A549 (cell line): ENCODE results near the gene CARD11. TPM values are rescaled to one million over a fixed set of nuclear protein-coding genes. Genes with fewer than 3 reads are reported as not detected.
A peak's percentile ranks its signal among the peaks of the same experiment; 100 is the strongest.

ENCODE experiments used
- ATAC-seq, 2 experiments: fragments of 200-7000 bp in 1 of 2; fragments of >200 bp in 1 of 2; cut with Nextera tagmentation in 1 of 2; cut with Tn5 transposase in 1 of 2; 3 replicates each; pipeline versions ENCODE4 v1.8.0 to v1.9.1; 2018 to 2020; ENCODE audit warnings: mild to moderate bottlenecking in 1 of 2, moderate library complexity in 1 of 2
- CTCF ChIA-PET: fragments of 300-600 bp; sonication (Branson Sonifier 250); formaldehyde crosslinking; extraction: SDS; loops from one replicate; lab custom pipeline; 2021; ENCODE audit warnings: antibody characterized with exemption, inconsistent platforms; lab: Yijun Ruan, JAX
- POLR2A ChIA-PET: fragments of 350-600 bp; formaldehyde crosslinking; extraction: SDS; loops from one replicate; lab custom pipeline; 2021; ENCODE audit warnings: antibody characterized with exemption, inconsistent platforms; lab: Yijun Ruan, JAX
- DNase-seq, 2 experiments: peaks; one replicate each; pipeline versions ENCODE4 v3.0.0 to v3.0.0-alpha.2; 2011 to 2016; ENCODE audit warnings: low read depth in 1 of 2, low spot score in 1 of 2
- FAIRE-seq: peaks from 2 replicates; lab custom pipeline; 2011; peaks lifted over from hg19 to GRCh38; lab: Jason Lieb, UNC
- H3K27ac ChIP-seq, 2 experiments: fragments of >200 bp; sonication (Bioruptor Twin); formaldehyde crosslinking; 3 replicates each; pipeline ENCODE4 v1.5.1; 2016 to 2017
- H3K4me1 ChIP-seq: fragments of >200 bp; sonication (Bioruptor Twin); formaldehyde crosslinking; 3 replicates; pipeline ENCODE4 v1.6.1; 2016
- H3K4me2 ChIP-seq: fragments of >200 bp; sonication (Bioruptor Twin); formaldehyde crosslinking; 3 replicates; pipeline ENCODE4 v1.6.1; 2016
- H3K4me3 ChIP-seq: fragments of >200 bp; sonication (Bioruptor Twin); formaldehyde crosslinking; 3 replicates; pipeline ENCODE4 v1.5.1; 2016
- H3K9me3 ChIP-seq: fragments of >200 bp; sonication (Bioruptor Twin); formaldehyde crosslinking; 3 replicates; pipeline ENCODE4 v1.6.1; 2016
- BHLHE40 ChIP-seq: IDR thresholded peaks from 2 replicates; pipeline ENCODE4 v1.6.1; 2012; ENCODE audit warnings: low read depth, low read length, inconsistent platforms
- CBX8 ChIP-seq: fragments of 200-600 bp; sonication (generic); IDR thresholded peaks from 2 replicates; pipeline ENCODE4 v1.6.1; 2016
- CEBPB ChIP-seq, 2 experiments: fragments of >200 bp in 1 of 2; sonication (Bioruptor Twin) in 1 of 2; formaldehyde crosslinking in 1 of 2; IDR thresholded peaks; 2 replicates each; pipeline ENCODE4 v1.6.1; 2012 to 2016
- EHF ChIP-seq: fragments of 250-450 bp; sonication (Bioruptor Pico); IDR thresholded peaks from 2 replicates; pipeline ENCODE4 v1.5.0; 2020; ENCODE audit warnings: mild to moderate bottlenecking
- EHMT2 ChIP-seq: fragments of 200-600 bp; sonication (generic); IDR thresholded peaks from 2 replicates; pipeline ENCODE4 v1.6.1; 2016; ENCODE audit warnings: antibody characterized with exemption, low read depth, mild to moderate bottlenecking, moderate library complexity
- EP300 ChIP-seq, 2 experiments: fragments of >200 bp; sonication (Bioruptor Twin); formaldehyde crosslinking; IDR thresholded peaks; 2 replicates in 1 of 2; 3 replicates in 1 of 2; pipeline ENCODE4 v1.6.1; 2016 to 2017
- FOSB ChIP-seq: fragments of 250-450 bp; sonication (Bioruptor Pico); IDR thresholded peaks from 2 replicates; pipeline ENCODE4 v1.5.0; 2020; ENCODE audit warnings: mild to moderate bottlenecking, moderate library complexity
- FOXS1 ChIP-seq: fragments of 250-450 bp; sonication (Bioruptor Pico); IDR thresholded peaks from 2 replicates; pipeline ENCODE4 v1.5.0; 2020; ENCODE audit warnings: mild to moderate bottlenecking, moderate library complexity
- HOXA7 ChIP-seq: fragments of 250-450 bp; sonication (Bioruptor Pico); IDR thresholded peaks from 2 replicates; pipeline ENCODE4 v1.5.0; 2020; ENCODE audit warnings: mild to moderate bottlenecking, moderate library complexity
- JUN ChIP-seq, 2 experiments: fragments of >200 bp; sonication (Bioruptor Twin); formaldehyde crosslinking; IDR thresholded peaks; 2 replicates in 1 of 2; 3 replicates in 1 of 2; pipeline ENCODE4 v1.6.1; 2016 to 2017
- MAFK ChIP-seq: fragments of 450-650 bp; IDR thresholded peaks from 2 replicates; pipeline ENCODE4 v1.6.1; 2014; ENCODE audit not compliant: partially characterized antibody
- MAZ ChIP-seq: fragments of 150-350 bp; IDR thresholded peaks from 2 replicates; pipeline ENCODE4 v1.6.1; 2014; ENCODE audit warnings: antibody characterized with exemption, low read depth, low read length, borderline replicate concordance
- MYC ChIP-seq: IDR thresholded peaks from 2 replicates; pipeline ENCODE4 v1.6.1; 2012; ENCODE audit warnings: mild to moderate bottlenecking, inconsistent platforms, low read length, improper control_type of control experiment, borderline replicate concordance
- NFE2L2 ChIP-seq: fragments of 150-350 bp; conservative IDR thresholded peaks from 2 replicates; pipeline ENCODE4 v1.6.1; 2014; ENCODE audit warnings: low read length
- NR3C1 ChIP-seq: fragments of >200 bp; sonication (Bioruptor Twin); formaldehyde crosslinking; IDR thresholded peaks from 3 replicates; pipeline ENCODE4 v1.6.1; 2017
- POLR2A ChIP-seq: IDR thresholded peaks from 2 replicates; pipeline ENCODE4 v1.6.1; 2012; ENCODE audit warnings: mild to moderate bottlenecking, low read length
- POLR2AphosphoS2 ChIP-seq: conservative IDR thresholded peaks from 2 replicates; pipeline ENCODE4 v1.6.1; 2012; ENCODE audit warnings: low read length, improper control_type of control experiment, inconsistent platforms
- RARB ChIP-seq: fragments of 250-450 bp; sonication (Bioruptor Pico); IDR thresholded peaks from 2 replicates; pipeline ENCODE4 v1.8.0; 2021; ENCODE audit warnings: mild to moderate bottlenecking, moderate library complexity
- RCOR1 ChIP-seq: fragments of 150-350 bp; IDR thresholded peaks from 2 replicates; pipeline ENCODE4 v1.6.1; 2014; ENCODE audit warnings: antibody characterized with exemption, low read length, low read depth
- RFX5 ChIP-seq: fragments of 450-650 bp; IDR thresholded peaks from 2 replicates; pipeline ENCODE4 v1.7.1; 2014; ENCODE audit warnings: antibody characterized with exemption, mild to moderate bottlenecking, moderate library complexity
- RNF2 ChIP-seq: fragments of 200-600 bp; sonication (generic); IDR thresholded peaks from 2 replicates; pipeline ENCODE4 v1.6.1; 2016; ENCODE audit warnings: low read depth, mild to moderate bottlenecking, antibody characterized with exemption, moderate library complexity, borderline replicate concordance
- ZC3H11A ChIP-seq: fragments of 450-650 bp; IDR thresholded peaks from 2 replicates; pipeline ENCODE4 v1.6.1; 2014; ENCODE audit warnings: antibody characterized with exemption, mild to moderate bottlenecking
- ZFP36 ChIP-seq: fragments of 450-650 bp; IDR thresholded peaks from 2 replicates; pipeline ENCODE4 v1.6.1; 2014; ENCODE audit warnings: borderline replicate concordance; ENCODE audit not compliant: partially characterized antibody
- ZSCAN20 ChIP-seq: fragments of 250-450 bp; sonication (Bioruptor Pico); IDR thresholded peaks from 2 replicates; pipeline ENCODE4 v1.8.0; 2022; ENCODE audit warnings: mild to moderate bottlenecking, moderate library complexity
- WGBS: methylation state at CpG from one replicate; pipeline ENCODE4 v1.1.6; 2017; ENCODE audit errors: missing lambda C conversion rate; 5-methylcytosine and 5-hydroxymethylcytosine counted together
- polyA minus RNA-seq: library from RNA; depleted of rRNA, polyadenylated mRNA; stranded (reverse); fragments of >200 nt; gene quantifications from 2 replicates; pipeline ENCODE4 v1.2.3, GENCODE V29; 2011; rRNA and poly(A)+ RNA removed
- polyA plus RNA-seq, 4 experiments: library from polyadenylated mRNA; depleted of rRNA in 3 of 4; stranded (reverse); fragments of >200 nt; fragmentation: RNase III in 1 of 4; extraction: RNeasy Plus Mini Kit Qiagen cat#74134 plus additional on column Dnase treatment in 1 of 4; gene quantifications; 2 replicates in 3 of 4; 3 replicates in 1 of 4; pipeline ENCODE4 v1.2.3, GENCODE V29; 2011 to 2017
- TF ChIP-seq, protein P1 (sequence below): fragments of 150-350 bp; IDR thresholded peaks from 2 replicates; pipeline ENCODE4 v1.6.1; 2014; ENCODE audit warnings: low read depth, mild to moderate bottlenecking, low read length
- TF ChIP-seq, protein P2 (sequence below): fragments of 200-600 bp; sonication (generic); IDR thresholded peaks from 2 replicates; pipeline ENCODE4 v1.6.1; 2016; ENCODE audit warnings: antibody characterized with exemption, mild to moderate bottlenecking, moderate library complexity
- TF ChIP-seq, protein P3 (sequence below): fragments of >200 bp; sonication (Bioruptor Twin); formaldehyde crosslinking; IDR thresholded peaks from 3 replicates; pipeline ENCODE4 v1.5.1; 2016

Gene CARD11
- polyA plus RNA-seq (2011; rRNA removed) (0.34 and 0.48 TPM in 2 replicates), polyA plus RNA-seq (2017; fragmentation: RNase III; extraction: RNeasy Plus Mini Kit Qiagen cat#74134 plus additional on column Dnase treatment) (0.92 to 1.6 TPM (median 1.1 TPM) in 3 replicates), polyA minus RNA-seq (0.58 and 2.2 TPM in 2 replicates)
- polyA plus RNA-seq (2012; cell fraction: cytosol; rRNA removed): 0.38 and 0.49 TPM in 2 replicates
- polyA plus RNA-seq (2012; cell fraction: nucleus; rRNA removed): 0.55 and 0.79 TPM in 2 replicates

DNA sequence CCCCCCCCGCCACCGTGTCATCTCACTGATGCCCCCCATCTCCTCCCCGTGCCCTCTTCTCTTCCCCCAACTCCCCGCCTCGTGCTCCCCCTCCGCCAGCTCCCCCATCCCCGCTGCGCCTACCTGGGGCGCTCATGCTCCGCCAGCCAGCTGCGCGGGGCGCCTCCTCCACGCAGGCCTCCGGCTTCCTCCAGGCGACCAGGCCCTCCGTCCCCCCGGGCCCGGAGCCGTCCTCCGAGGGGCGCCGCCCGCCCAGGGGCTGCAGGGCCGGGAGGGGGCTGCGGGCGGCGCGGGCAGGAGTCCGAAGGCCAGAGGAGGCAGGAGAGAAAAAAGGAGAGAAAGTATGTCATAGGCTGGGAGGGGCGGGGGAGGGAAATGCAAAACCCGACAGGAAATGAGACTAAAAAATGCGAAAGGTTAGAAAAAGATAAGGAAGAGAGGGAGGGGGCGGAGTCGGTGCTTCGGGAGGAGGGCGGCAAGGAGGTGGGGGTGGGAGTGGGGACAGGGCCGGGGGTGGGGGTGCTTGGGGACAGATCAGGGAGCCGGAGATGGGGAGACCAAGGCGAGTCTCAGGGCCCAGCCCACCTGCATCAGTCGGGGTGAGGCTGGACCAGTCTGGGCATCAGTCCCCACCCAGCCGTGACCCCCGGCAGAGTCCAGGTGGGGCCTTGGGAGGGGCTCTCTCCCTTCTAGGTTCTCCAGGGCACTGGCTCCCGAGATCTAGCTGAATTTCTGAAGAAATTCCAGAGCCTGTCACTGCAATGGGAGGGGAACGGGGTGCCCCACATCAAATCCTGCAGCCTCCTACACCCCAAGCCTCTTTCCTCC, at the start of gene CARD11:
TSS of gene CARD11 (minus strand) at position 324 of the 828 bp plus-strand sequence. CDS start 85,361 bp downstream, outside the sequence.
- H3K4me1 ChIP-seq: no peaks in the 10 kb centered on the region
- no peak for ATAC-seq
- peak within 1 kb of the TSS; percentile 40 for H3K4me3 ChIP-seq
- H3K4me2 ChIP-seq: peak within 1 kb of the TSS; percentile 64
- no peak for TF ChIP-seq ZC3H11A
- no peak for TF ChIP-seq MYC
- TF ChIP-seq MAFK: no peak
- TF ChIP-seq RNF2: no peak
- no peak for TF ChIP-seq MAZ
- no peak for TF ChIP-seq BHLHE40
- TF ChIP-seq CEBPB (IDR thresholded peaks at IDR 0.05): no peak
- no peak for TF ChIP-seq RARB (CRISPR knock-in tag)
- TF ChIP-seq, protein P1, sequence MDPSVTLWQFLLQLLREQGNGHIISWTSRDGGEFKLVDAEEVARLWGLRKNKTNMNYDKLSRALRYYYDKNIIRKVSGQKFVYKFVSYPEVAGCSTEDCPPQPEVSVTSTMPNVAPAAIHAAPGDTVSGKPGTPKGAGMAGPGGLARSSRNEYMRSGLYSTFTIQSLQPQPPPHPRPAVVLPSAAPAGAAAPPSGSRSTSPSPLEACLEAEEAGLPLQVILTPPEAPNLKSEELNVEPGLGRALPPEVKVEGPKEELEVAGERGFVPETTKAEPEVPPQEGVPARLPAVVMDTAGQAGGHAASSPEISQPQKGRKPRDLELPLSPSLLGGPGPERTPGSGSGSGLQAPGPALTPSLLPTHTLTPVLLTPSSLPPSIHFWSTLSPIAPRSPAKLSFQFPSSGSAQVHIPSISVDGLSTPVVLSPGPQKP: no peak
- TF ChIP-seq FOXS1 (CRISPR knock-in tag): no peak
- no peak for TF ChIP-seq FOSB (CRISPR knock-in tag)
- no peak for TF ChIP-seq CBX8
- TF ChIP-seq, protein P2, sequence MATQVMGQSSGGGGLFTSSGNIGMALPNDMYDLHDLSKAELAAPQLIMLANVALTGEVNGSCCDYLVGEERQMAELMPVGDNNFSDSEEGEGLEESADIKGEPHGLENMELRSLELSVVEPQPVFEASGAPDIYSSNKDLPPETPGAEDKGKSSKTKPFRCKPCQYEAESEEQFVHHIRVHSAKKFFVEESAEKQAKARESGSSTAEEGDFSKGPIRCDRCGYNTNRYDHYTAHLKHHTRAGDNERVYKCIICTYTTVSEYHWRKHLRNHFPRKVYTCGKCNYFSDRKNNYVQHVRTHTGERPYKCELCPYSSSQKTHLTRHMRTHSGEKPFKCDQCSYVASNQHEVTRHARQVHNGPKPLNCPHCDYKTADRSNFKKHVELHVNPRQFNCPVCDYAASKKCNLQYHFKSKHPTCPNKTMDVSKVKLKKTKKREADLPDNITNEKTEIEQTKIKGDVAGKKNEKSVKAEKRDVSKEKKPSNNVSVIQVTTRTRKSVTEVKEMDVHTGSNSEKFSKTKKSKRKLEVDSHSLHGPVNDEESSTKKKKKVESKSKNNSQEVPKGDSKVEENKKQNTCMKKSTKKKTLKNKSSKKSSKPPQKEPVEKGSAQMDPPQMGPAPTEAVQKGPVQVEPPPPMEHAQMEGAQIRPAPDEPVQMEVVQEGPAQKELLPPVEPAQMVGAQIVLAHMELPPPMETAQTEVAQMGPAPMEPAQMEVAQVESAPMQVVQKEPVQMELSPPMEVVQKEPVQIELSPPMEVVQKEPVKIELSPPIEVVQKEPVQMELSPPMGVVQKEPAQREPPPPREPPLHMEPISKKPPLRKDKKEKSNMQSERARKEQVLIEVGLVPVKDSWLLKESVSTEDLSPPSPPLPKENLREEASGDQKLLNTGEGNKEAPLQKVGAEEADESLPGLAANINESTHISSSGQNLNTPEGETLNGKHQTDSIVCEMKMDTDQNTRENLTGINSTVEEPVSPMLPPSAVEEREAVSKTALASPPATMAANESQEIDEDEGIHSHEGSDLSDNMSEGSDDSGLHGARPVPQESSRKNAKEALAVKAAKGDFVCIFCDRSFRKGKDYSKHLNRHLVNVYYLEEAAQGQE: no peak
- TF ChIP-seq, protein P3, sequence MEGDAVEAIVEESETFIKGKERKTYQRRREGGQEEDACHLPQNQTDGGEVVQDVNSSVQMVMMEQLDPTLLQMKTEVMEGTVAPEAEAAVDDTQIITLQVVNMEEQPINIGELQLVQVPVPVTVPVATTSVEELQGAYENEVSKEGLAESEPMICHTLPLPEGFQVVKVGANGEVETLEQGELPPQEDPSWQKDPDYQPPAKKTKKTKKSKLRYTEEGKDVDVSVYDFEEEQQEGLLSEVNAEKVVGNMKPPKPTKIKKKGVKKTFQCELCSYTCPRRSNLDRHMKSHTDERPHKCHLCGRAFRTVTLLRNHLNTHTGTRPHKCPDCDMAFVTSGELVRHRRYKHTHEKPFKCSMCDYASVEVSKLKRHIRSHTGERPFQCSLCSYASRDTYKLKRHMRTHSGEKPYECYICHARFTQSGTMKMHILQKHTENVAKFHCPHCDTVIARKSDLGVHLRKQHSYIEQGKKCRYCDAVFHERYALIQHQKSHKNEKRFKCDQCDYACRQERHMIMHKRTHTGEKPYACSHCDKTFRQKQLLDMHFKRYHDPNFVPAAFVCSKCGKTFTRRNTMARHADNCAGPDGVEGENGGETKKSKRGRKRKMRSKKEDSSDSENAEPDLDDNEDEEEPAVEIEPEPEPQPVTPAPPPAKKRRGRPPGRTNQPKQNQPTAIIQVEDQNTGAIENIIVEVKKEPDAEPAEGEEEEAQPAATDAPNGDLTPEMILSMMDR: no peak
- WGBS: 80% methylated on average over 15 of the region's 45 CpGs
- no peak for DNase-seq
- H3K27ac ChIP-seq: peak within 1 kb of the TSS; percentile 60 to 80; a peak in 5 of 6 replicates
- FAIRE-seq: no peak
- no peaks in the 10 kb centered on the region for H3K9me3 ChIP-seq
- ChIA-PET POLR2A (no interaction called here), CTCF (no interaction called here)

DNA sequence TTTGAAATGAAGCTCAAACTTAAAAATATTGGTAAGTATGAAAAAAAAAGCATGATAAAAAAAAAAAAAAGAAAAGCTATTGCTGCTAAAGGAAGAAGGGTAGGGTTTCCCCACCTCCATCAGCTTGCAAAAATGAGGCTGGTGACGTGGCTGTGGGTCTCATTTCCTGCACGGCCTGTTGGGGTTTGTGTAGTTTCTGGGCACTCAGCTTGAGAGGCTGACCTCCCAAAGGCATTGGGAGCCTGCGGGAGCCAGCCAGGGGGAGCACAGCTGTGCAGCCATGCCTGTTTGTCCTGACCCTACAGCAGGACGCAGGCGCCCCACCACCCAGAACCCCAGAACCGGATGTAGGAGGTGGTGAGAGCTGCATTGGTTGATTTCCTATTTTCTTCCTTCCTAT, 48.8 kb upstream of the CARD11 start:
- Histone ChIP-seq H3K4me2 (no peak overlapping the region), H3K4me3 (no peak overlapping the region), H3K27ac (no peak overlapping the region), H3K4me1 (no peaks in the 10 kb centered on the region), H3K9me3 (no peaks in the 10 kb centered on the region)
- WGBS: 54% methylated on average over 6 of the region's 6 CpGs
- POLR2A ChIA-PET: no interaction called here
- CTCF ChIA-PET: interaction anchor here (0.7 to 1.1 kb wide), 2 partner anchors 35 to 206 kb away, joined by 3 to 7 read pairs; no protein-coding TSS in a partner anchor
- FAIRE-seq: no peak
- TF ChIP-seq NR3C1 (no peak), NFE2L2 (no peak), POLR2A (no peak), EHF (CRISPR knock-in tag) (no peak), BHLHE40 (no peak), RFX5 (no peak), JUN (IDR thresholded peaks at IDR 0.05) (no peak), HOXA7 (CRISPR knock-in tag) (no peak), RNF2 (no peak), ZSCAN20 (no peak), RCOR1 (no peak), EHMT2 (no peak), ZFP36 (no peak), POLR2AphosphoS2 (no peak), EP300 (IDR thresholded peaks at IDR 0.05) (no peak)
- TF ChIP-seq, protein P1: no peak
- DNase-seq: no peak
- no peak for ATAC-seq
